GM21447 (cell line): ENCODE measurements around the gene ANXA2.
"Not testable (repeated sequence)": the region's sequence is repeated elsewhere in the genome, so short reads cannot be mapped to it uniquely, and the experiment has no call there.

Experiments
- ATAC-seq: cut with Tn5 transposase; IDR thresholded peaks from one replicate; pipeline ENCODE4 v1.9.1; 2021; ENCODE audit not compliant: unreplicated experiment

ANXA2 gene

DNA sequence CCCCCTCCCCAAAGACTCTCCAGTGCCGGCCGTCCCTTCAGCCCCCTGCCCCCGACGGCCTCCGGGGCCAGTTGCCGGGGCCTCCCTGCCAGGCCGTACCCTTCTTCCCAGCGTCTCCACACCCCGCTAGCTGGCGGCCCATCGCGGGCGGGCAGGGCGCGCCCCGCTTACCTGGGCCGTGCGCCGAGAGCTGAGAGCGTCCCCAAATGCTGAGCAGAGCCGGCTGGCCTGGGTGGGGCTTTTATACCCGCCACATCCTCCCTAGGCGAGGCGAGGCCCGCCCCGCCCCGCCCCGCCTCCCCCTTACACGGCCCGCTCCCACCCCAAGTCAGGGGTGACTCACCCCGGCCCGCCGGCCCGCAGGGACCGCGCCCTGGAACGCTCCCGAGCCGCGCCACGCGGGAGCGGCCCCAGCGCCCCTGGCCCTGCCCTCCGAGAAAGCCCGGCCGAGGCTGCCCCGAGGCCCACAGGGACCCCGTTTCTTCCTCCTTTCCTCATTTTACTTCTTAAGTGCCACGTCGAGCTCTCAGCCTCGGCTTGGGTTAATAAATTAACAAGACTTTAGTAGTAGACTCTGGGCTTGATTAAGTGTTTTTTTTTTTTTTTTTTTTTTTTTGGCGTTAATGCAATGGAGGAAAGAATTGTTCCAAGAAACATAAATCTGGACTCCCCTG lies at the start of gene ANXA2:
Gene ANXA2, minus strand, starts transcription at position 215 of the 674 bp plus-strand sequence. CDS start 11,911 bp downstream, outside the sequence.
- ATAC-seq, result peak; percentile 69

DNA sequence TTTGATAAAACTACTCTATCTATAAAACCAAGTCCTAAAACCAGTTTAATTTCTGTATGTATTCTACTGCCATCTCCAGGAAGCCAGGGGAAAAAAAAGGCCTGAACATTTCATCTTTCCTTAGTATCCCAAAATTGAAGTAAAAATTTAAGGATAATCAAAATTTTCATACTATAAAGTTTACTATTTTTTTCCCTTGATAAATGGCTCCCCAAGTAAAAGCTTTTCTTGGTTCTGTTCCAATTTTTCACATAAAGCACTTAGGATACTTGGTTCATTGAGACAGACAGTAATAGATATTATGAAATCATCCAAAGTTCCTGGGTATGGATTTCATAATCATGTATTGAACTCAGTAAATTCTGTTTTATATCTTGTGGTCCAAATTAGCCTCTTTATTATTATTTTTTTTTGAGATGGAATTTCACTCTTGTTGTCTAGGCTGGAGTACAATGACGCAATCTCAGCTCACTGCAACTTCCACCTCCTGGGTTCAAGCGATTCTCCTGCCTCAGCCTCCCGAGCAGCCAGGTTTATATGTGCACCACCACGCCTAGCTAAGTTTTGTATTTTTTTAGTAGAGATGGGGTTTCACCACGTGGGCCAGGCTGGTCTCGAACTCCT lies 46.6 kb upstream of the ANXA2 start:
- no peak for ATAC-seq

DNA sequence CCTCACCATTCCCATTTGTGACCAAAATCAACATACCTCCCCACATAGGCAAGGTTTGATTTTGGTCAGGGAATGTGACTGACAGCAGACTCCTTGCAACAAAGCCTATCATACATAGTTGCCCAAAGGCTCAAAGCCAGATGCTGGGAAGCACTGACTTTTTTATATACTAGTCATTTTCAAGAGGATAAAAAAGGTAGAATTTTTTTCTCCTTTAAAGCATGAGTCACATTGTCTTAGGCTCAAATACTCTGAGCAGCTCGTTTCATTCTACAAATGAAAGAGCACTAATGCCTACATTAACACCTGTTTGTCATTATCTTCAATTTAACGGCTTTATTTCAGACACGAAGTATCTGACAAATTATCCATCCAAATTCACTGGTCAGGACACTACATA lies 45.0 kb upstream of the ANXA2 start:
- ATAC-seq, result no peak

DNA sequence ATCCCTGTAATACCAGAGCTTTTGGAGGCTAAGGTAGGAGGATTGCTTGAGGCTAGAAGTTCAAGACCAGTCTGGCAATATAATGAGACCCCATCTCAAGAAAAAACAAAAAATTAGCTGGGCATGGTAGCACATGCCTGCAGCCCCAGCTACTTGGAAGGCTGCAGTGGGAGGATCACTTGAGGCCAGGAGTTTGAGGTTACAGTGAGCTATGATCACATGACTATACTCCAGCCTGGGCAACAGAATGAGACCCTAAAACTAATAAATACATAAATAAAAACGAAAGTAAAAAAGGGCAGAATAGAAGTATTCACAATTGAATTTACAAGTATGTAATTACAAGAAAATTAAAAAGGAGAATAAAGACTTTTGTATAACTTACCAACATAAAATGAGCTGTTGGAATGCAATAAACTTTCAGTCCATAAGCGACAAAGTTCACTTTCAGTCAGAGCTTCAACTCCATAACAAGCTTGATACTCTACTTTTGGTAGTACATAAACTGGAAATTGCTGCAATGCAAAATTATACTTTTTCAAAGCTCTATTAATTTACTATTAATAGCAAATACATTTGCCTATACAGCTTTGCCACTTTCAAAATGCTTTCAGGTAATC lies 44.4 kb upstream of the ANXA2 start:
- no peak for ATAC-seq

DNA sequence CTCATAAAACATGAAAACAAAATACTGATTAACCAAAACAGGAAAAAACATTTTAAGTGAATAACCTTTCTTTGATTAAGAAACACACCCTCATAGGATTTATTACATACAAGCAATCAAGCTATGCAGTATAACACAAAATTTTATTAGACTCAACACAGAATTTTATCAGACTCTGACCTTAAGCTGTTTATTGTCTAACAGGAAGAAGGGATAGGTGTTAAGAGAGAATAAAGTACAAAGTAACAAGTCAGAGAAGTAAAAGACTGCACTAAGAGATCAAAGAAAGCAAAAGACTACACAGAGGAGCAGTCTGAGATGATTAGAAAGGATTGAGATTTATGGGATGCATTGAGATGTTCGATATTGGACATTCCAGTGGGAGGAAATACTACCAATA lies 43.5 kb upstream of the ANXA2 start:
- no peak for ATAC-seq

DNA sequence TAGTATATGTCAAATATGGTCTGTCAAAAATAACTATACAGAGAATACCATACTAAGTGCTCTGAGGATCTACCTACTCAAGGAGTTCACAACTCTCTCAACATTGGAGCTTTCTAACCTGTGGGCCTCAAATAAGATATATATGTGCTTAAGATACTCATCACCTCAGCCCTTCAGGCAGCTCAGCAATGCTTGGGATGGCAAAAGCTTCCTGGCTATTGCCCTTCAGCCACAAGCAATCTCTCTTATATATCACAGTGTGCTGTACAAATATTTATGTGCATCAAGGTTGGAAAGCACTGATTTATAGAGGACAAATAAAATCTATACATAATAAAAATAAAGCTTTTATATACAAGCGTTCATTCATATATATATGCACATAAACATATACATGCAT lies 40.9 kb upstream of the ANXA2 start:
- ATAC-seq, result no peak

DNA sequence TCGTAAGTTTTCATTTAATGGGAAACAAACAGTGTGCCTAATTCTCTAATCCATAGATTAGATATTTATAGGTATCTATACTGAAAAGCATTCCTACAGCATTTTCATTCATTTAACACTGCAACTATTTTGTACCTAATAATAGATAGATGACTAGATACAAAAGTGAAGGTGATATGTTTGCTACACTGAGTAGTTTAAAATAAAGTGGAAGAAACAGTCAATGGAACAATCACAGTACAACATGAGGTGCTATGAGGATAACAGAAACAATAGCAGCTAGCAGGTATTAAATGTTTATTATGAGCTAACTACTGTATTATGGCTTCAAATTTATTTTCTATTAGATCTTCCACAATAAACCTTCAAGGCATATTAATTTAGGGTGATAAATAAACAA lies 31.1 kb upstream of the ANXA2 start:
- ATAC-seq, result no peak

DNA sequence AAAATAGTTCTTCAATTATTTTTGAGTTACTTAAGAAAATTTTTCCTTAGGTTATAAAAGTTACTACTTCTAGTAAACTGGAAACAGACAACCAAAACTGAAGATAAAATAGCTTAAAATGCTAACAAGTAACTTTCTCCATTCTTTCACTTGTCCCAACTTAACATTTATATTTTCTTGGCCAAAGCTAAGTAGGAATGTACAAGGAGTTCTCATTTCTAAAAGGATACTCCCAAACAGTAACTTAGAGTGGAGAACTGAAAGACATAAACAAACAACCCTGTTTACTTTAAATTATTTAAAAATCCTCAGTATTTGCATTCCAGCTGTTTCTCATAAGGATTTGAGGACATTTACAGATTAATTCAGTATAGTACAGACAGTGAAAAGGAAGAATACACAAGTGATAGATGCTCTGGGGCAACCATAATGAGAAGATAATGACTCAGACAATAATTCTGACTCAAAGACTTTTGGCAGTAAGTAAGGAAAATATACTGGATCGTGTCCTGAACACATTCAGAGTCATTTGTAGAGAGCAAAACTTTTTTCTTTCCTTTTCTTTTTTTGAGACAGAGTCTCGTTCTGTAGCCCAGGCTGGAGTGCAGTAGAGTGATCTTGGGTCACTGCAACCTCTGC lies 29.2 kb upstream of the ANXA2 start:
- no peak for ATAC-seq

DNA sequence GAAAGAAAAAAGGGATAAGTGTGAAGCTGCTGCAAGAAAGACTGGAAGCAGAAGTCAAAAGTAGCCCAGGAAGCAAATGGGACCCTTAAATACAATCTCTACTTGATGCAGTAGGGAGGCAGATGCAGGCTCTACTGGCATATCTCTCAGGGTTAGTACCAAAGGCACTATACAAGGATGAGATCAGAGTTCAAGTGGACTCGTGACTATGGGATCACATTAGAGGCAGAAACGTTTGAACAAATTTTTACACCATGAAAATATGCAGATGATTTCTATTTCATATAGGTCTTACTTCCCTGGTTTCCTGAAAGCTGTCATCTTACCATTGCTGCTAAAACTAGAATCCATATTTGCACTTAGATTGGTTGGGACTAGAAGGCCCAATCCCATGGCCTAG lies 27.7 kb upstream of the ANXA2 start:
- no peak for ATAC-seq

DNA sequence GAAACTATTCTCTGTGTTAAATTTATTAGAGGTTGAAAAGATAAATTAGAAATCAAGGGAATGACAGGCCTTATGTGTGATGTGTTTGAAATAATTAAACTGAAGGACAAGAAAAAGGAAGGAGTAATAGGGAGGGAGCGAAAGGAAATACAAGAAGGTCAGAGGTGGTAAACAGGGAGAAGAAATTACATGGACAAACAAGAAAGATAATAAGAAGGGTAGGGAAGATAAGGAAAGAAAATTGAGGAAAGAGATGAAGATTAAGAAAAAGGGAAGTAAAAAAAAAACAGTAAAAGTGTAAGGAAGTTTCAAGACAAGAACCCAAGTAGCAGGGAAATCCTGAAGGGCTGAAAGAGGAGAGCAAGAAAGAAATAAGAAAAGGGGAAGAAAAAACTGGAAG lies 26.2 kb upstream of the ANXA2 start:
- no peak for ATAC-seq

DNA sequence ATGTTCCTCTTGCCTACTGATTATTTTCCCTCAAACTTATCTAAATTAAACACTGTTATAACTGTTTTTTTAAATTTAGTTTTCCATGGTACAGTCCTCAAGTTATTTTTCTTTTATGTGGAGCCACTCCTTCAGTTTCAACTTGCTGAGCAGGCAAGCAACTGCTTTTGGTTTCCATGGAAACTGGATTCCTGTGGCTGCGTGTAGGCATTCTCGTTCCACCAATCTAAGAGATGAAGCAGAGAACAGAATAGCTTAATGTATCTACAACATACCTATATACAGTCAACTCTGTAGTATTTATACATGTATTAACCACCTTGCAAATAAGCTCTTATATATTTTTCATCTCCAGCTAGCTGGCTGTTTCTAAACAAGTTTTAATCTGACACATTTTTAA lies 25.8 kb upstream of the ANXA2 start:
- no peak for ATAC-seq

DNA sequence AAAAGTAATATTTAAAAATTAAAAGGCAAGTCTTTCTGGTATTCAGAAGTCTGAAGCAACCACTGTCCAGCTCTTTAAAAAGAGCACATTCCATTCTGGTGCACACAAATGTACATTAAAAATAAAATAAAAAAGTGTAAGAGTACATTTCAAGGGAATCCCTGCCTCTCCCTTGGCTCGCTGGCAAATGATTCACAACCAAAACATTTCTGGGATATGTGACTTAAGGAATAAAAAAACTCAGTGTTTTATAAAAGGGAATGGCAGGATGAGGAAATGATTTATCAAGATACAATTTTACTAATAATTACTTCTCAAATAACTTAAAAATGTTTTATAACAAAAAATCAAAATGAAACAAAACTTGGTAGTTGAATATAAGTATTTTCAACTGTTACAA lies 23.8 kb upstream of the ANXA2 start:
- no peak for ATAC-seq

DNA sequence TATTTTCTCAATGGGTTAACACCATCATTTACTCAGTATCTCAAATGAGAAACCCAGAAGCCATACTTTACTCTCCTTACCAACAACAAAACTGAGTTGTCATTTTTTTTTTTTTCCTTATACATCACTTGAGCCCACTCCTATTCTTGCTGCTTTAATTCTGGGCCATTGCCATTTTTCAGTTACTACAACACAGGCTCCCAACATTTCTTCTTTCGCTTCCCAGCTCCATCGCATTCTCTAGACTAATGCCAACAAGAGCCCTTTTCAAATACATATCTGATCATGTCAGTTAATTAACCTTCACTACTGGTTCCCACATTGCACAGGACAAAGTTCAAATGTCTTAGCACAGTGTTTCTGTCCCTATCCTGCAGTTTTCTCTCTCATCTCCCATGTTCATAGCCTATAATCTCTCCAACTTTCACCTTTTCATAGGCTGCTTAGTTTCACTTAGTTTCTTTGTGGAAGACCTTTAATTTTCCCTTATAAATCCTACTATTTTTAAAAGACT lies 22.5 kb upstream of the ANXA2 start:
- ATAC-seq, result no peak

DNA sequence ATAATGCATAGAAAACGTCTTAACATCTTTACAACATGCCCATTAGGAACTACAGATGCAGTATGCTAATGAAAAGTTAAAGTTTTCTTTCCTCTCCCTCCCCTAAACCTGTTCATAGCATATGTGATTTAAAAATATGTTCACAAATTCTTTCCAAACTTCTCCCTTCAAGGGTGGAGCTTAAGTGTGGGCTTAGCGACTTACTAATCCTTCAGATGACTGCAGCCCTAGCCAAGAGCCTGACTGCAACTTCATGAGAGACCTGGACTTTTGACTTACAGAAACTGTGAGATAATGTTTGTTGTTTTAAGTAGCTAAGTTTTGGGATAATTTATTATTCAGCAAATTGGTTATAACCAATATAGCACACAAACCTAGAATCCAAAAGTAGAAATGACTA lies 22.0 kb upstream of the ANXA2 start:
- ATAC-seq, result no peak

DNA sequence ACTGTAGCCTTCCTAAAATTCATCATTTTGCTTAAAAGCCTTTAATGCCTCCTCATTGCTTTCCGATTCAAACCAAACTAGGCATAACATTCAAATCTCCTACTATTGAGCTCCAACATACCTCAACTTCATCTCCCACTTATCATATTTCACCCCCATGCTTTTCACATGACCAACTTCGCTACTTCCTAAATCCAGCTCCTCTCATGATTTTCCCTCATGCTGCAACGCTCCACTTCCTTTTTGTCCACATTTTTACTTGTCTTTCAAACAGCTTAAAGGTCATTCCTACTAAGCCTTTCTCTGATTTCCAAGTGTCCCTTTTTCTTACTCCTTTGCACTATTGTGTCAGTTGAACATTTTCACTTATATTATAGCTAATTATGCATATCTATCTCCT lies 20.3 kb upstream of the ANXA2 start:
- no peak for ATAC-seq

DNA sequence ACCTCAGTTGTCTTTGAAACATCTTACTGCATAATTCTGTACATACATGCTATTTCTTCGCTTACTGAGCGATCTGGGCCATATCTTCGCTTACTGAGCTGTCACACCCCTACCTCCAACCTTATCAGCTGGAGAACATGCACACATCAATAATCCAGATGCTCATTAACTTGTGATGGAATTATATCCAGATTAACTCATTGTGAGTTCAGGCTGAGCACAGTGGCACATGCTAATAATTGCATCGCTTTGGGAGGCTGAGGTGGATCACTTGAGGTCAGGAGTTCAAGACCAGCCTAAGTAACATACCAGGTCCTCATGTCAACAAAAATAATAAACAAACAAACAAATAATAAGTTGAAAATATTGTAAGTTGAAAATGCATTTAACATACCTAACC lies 19.3 kb upstream of the ANXA2 start:
- no peak for ATAC-seq

DNA sequence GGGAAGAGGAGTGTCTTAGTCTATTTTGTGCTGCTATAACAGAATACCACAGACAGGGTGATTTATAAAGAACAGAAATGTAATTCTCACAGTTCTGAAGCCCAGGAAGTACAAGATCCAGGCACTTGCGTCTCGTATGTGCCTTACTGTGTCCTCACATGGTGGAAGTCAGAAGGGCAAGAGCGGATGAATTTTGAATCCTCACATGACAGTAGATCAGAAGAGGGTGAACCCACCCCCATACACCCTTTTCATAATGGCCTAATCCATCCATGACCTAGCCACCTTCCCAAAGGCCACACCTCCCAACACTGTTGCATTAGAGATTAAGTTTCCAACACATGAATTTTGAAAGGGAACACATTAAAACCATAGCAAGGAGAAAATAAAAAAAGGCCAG lies 18.7 kb upstream of the ANXA2 start:
- ATAC-seq, result no peak

DNA sequence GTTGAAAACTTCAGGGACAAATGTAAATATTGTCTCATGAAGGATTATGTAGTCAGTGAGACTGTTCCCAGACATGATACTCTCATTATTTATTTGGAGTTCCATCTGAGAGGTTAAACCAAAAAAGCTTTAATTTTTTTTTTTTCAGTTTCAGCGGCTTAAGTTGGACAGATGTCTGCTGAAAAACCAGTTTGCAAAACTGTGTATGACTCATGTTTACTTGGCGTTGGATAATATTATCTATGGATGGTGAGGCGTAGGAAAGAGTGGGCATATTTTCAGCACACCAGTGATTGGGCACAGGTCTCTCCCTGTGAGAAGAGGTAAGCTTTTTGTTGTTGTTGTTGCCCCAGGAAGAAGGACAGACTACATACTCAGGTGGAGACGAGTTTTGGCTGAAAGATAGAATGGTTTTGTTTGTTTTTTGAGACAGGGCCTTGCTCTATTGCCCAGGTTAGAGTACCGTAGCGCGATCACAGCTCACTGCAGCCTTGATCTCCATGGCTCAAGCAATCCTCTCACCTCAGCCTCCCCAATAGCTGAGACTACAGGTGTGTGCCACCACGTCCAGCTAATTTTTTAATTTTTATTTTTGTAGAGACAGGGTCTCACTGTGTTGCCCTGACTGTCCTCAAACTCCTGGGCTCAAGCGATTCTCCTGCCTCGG lies 16.4 kb upstream of the ANXA2 start:
- no peak for ATAC-seq

DNA sequence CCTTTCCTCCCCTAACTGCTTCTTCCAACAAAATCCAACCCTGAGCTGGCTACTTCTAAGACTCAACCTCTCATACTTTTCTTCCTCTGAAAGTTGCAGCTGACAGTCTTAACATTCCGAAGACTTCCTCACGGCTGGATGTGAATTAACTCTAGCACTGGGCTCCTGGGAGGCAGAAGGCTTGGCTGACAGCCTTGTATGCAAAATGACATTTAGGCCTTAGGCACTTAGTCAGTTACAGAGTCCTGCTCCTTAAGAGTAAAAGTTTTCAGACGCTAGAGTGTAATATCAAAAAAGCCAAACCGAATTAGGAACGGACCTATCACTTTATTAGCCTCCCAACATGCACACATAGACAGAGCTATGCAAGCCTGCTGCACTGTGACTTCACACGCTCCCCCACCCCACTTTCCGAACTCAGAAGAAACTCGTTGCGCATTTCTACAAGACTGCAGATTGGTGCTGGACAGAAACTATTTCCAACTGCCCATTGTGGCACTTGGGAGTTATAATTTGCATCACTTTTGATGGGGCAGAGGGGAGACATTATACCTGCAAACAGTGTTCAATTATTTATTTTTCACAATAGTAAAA lies 15.5 kb upstream of the ANXA2 start:
- ATAC-seq, result no peak

DNA sequence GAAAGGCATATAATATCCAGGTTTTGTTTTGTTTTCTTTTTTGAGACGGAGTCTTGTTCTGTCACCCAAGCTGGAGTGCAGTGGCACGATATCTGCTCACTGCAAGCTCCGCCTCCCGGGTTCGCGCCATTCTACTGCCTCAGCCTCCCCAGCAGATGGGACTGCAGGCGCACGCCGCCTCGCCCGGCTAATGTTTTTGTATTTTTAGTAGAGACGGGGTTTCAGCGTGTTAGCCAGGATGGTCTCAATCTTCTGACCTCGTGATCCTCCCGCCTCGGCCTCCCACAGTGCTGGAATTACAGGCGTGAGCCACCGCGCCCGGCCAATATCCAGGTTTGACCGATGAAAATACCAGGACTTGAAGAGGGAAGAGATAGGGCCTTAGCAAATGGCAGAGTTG lies 15.0 kb upstream of the ANXA2 start:
- not testable (repeated sequence) for ATAC-seq
